ENCODE results near the gene DTD1.
"Not testable (repeated sequence)": the region's sequence is repeated elsewhere in the genome, so short reads cannot be mapped to it uniquely, and the experiment has no call there.

Gene DTD1

DNA sequence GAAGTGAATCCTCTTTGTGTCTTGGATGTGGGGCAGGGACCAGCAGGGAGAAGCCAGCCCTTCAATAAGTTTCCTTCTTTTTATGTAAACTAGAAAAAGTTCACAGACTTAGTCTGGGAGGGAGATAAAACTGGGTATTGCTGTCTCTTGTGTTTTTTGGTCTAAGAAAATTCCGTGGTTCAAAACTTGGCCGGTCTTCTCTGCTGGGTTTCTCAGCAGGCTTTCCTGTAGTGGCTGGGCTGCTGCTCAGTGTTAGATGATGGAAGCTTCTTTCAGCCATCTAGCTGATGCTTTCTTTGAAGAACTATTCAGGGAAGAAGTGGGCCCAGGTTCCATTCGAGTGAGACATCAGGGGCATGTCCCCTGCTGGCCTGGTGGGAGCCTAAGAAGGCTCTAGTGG is 155.0 kb downstream of the DTD1 start:
- DNase-seq (ENCODE audit: low read depth), result no peak

DNA sequence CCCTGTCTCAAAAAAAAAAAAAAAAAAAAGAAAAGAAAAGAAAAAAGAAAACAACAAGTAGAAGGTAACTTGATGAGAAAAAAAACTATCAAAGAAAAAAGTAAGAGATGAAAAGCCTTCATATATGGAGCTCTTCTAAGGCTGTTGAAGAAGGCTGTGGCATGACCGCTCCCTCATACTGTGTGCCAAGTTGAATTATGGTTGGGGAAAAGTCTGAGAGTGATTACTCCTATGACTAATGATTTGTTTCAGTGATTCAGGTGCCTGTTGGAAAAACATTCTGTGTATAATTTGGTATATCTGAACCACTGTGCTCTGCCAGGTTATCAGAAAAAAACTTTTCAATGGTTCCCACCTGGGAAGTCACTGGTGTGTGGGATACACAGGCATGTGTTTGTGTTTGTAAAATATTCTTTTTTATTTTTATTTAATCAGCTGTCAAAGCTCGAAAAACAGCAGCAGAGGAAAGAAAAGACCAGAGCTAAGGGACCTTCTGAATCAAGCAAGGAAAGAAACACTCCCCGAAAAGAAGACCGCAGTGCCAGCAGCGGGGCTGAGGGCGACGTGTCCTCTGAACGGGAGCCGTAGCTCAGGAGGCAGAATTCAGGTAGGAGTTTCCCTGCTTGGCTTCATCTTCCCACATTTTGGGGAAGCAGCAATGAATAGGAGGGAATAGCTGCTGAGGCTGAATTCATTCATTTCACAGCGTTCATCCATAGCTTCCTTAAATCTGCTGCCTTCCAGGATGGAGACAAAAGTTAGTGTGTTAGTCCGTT is 156.0 kb downstream of the DTD1 start:
- DNase-seq (ENCODE audit: low read depth), result no peak

DNA sequence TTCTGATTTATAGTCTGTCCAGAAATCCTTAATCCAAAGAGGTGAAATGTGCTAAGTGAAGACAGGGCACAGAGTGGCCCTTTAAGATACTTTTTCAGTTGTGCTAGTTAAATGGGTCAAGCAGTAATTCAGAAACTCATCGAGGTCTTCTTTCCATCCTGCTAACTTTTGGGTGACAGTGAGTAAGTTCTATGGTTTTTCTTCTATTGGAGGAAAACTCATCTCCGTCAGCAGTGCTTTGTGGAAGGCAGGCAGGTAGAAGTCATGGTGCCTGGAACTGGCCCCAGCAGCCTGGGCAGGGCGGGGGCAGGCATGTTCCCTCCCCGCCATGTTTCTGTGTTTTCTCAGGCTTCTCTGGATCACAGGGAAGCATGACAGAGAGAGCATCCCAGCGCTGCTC is 159.2 kb downstream of the DTD1 start:
- no peak for DNase-seq (ENCODE audit: low read depth)

DNA sequence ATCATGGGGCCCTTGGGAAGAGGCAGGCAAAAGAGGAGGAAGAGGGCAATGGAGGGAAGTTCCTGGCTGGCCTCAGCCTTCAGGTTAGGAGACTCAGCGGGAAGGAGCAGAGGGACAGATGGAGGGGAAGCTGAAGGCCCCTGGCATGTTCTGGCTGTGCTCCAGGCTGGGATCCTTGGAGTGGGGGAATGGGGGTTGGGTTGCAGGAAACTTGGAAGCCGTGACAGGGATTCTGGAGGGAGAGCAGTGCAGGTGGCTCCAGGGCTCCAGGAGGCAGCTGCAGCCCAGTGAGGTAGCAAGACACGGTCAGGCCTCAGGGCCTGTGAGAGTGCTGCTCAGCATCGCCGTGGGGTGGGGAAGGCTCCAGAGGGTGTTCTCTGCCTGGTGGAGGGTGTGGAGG is 161.1 kb downstream of the DTD1 start:
- DNase-seq (ENCODE audit: low read depth), result no peak

DNA sequence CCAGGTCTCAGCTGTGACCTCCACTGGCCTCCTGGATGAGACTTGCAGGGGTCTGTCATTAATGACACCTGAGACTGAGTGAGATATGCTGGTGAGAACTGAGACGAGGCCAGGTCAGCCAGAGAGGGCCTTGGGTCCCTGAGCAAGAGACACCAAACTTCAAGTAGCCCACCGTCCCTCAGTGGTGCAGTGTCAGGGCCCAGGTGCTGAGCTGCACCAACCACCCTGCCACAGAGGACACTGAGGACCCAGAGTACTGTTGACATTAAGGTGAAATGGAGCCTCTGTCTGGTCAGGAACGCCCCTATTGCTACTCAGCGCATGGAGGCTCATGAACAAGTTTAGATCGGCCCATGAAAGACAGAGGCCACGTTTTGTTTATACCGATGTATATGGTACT is 161.7 kb downstream of the DTD1 start:
- no peak for DNase-seq (ENCODE audit: low read depth)

DNA sequence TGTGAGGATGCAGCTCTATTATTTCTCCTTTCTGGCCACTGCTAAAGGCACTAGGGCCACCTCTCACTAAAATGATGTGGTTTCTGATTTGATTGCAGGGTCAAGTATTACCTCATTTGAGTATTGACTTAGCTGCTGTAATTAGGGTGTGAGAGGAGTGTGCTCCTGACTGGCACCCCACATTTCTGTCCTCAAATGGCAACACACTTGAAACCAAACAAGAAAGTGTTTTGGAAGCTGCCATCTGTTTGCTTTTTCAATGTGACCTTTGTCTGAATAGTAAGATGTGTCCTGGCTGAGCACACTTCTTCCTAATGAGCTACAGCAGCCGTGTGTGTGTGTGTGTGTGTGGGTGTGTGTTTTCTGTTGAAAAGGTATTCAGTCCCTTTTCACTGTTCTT is 162.9 kb downstream of the DTD1 start:
- no peak for DNase-seq (ENCODE audit: low read depth)

DNA sequence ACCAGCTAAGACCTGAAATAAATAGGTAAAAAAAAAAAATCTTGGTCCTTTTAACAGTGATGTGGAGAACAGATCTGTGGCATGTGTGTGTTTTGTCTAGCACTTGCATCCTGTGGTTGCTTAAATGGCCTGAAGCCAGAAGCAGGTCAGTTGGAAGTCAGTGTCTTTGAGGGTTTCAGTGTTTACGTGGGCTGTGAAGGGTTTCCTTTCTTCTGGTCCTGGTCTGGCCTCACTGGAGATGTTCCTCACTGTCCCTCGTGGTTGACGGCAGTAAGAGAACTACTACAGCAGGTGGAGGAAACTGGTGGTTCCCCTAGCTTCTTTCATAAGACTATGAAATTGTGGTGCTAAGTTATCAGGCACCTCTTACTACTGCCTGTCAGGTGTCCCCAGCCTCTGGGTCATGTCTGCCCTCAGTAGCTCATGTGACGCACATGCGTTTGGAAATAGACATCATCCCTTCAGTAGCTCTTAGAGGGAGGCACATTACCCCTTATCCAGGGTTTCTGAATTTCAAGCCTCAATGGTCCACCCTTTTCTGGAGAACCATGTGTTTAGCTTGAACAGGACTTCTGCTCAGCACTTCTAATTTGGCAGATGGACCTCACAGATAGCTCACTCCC is 166.3 kb downstream of the DTD1 start:
- DNase-seq (ENCODE audit: low read depth), result no peak

DNA sequence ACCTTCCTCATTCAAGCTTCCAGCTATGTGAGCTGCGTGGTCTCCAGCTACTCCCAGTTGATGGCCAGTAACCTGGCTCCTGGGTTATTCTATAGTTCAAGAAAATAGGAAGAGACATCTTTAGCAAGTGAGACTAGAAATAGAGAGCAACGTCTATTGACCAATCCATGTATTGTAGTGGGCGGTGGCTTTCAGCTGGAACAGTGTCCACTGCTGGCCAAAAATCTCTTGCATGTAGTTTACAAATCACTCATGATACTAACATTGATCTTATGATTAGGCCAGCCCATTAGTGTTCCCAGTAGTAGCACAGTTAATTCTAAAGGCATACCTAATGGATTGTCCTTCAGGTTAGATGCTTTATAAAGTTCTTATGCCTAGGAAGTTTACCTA is 166.8 kb downstream of the DTD1 start:
- DNase-seq (ENCODE audit: low read depth), result no peak

DNA sequence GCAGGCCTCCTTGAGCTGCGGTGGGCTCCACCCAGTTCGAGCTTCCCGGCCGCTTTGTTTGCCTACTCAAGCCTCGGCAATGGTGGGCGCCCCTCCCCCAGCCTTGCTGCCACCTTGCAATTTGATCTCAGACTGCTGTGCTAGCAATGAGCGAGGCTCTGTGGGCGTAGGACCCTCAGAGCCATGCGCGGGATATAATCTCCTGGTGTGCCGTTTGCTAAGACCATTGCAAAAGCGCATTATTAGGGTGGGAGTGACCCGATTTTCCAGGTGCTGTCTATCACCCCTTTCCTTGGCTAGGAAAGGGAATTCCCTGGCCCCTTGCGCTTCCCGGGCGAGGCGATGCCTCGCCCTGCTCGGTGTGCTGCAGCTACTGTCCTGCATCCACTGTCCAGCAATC is 173.0 kb downstream of the DTD1 start:
- DNase-seq (ENCODE audit: low read depth), result not testable (repeated sequence)

DNA sequence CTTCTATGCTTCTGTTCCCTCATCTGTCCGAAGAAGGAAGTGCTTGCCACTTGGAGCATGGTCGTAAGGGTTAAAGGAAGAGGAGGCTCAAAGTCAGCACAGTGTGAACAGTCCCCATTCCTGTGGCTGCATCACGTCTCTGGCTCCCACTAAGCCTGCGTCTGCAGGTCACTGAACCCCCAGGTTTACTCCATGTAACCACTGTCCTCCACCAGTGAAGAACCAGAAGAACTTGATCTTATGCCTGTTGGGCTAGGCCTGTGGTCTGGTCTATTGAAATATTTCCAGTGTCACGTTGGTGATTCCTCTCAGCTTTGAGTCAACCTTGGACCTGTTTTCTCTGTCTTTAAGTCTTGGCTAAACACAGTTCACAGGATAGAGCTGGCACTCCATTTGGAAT is 179.8 kb downstream of the DTD1 start:
- no peak for DNase-seq (ENCODE audit: low read depth)

DNA sequence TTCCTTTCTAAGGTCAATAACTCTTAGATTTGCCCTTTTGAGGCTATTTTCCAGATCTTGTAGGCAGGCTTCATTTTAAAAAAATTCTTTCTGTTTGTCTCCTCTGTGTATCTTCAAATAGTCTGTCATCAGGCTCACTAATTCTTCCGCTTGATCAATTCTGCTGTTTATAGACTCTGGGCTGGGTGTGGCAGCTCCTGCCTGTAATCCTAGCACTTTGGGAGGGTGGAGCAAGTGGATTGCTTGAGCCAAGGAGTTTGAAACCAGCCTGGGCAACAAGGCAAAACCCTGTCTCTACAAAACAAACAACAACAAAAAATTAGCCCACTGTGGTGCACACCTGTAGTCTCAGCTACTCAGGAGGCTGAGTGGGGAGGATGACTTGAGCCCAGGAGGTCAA is 185.7 kb downstream of the DTD1 start:
- no peak for DNase-seq (ENCODE audit: low read depth)

DNA sequence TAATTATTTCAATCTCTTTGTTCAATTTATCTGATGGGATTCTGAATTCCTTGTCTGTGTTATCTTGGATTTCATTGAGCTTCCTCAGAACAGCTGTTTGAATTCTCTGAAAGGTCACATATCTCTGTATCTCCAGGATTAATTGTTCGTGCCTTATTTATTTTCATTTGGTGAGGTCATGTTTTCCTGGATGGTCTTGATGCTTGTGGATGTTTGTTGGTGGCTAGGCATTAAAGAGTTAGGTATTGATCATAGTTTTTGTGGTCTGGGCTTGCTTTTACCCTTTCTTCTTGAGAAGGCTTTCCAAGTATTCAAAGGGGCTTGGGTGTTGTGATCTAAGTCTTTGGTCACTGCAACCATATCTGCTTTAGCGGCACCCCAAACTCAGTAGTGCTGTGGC is 186.4 kb downstream of the DTD1 start:
- no peak for DNase-seq (ENCODE audit: low read depth)

DNA sequence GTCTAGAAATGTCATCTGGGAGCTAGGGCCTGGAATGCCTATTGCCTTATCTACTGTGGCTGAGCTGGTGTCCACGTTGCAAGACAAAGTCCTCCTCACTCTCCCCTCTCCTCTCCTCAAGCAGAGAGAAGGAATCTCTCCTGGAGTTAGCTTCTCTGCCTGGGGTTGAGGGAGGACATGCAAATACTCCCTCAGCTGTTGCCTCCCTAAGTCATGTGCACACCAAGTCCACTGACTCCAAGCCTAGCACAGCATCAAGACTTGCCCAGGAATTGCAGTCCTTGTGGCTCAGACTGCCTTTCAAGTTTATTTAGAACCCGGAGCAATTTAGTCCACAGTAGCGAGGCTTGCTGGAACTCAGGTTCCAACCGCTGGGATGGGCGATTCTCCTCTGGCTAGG is 187.8 kb downstream of the DTD1 start:
- no peak for DNase-seq (ENCODE audit: low read depth)

DNA sequence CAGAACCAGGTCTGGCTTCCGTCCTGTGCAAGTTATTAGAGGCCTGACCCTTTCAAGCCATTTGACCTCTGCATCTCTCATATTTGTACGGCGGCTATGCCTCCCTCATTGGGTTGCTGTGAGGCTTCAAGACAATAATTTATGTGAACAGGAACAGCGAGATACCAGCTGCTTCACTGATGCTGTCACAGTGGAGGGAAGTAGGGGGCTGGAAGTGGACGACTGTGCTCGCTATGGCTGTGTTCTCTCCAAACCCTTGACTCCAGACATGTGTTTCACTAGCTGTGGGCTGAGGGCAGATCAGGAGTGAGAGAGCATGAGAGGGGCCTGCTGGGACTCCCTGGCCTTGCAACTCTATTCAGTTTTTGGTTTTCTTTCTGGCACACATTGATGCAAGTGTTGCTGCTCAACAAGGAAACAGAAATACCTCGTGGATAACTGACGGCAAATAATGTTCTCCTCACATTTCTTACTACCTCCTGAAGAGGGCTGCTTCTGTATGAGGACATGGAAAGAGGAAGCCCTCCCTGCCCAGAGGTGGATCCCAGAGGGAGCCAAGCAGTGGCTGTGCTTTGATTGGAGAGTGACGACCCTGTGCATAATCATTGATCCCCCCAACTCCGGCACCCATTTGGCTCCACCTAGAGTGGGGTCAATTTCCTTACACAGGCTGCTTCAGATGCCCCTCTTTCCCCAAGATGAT is 191.0 kb downstream of the DTD1 start:
- no peak for DNase-seq (ENCODE audit: low read depth)

DNA sequence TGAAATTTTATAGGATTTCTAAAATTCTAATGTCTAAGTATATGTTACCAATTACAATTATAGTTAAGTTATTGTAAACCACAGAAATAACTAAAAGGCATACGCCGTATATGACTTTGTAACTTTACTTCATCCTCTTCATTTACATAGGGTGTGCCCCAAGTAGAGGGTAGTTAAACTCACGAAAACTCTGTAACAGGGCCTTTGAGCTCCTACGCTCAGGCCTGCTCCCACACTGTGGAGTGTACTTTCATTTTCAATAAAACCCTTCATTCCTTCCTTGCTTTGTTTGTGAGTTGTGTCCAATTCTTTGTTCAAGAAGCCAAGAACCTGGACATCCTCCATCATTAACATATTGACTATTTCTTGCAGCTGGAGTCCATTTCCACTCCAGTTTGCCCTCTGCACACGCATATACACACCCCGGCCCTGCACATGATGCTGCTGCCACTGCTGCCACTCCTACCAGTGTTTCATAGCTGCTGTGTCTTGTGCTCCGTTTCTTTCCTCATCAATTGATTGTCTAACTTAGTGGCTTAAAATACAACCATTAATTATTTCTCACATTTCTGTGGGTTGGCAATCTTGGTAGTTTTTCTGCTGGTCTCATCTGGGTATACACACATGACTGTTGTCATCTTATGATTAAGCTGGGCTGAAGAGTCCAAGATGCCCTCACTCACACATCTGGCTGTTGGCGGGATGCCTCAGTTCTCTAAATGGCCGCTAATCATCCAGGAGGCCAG is 192.7 kb downstream of the DTD1 start:
- no peak for DNase-seq (ENCODE audit: low read depth)

DNA sequence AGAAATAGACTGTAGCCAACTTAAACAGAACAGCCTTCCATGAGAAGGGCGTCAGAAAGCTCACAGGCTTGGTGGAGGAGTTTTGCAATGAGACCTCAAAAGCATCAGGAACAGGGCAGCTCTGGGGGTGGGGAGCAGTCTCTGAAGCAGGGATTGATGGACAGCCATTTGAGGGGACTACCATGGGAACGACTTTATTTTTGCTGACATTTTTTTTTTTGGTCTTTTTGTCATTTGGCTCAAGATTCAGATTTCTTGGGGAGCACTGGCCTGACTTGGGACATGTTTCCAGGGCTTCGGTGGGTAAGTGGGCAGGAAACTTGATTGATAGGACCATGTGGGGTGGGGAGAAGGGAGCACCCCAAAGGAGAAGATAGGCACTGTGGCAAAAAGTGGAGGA is 193.7 kb downstream of the DTD1 start:
- DNase-seq (ENCODE audit: low read depth), result no peak

DNA sequence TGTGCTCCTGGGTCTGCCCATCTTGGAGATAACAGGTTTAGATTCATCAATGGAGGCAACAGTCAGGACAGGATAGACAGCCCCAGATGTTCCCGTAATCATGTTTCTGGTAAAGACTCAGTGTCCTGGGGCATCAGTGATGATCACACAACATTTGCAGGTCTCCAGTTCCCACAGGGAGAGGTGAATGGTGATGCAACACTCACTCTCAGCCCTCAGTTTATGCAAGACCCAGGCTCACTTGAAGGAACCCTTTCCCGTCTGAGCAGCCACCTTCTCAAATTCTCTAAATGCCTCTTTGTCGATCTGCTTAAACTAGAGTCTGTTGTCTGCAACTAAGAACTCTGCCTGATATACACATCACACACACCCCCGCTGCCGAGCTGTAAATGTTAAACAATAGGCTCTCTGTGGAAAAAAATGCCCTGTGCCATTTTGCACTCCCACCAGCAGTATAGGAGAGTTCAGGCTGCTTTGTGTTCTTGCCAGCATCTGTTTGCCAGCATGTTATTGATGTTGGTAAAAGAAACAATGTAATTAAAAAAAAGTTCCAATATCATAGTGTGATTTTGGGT is 195.6 kb downstream of the DTD1 start:
- no peak for DNase-seq (ENCODE audit: low read depth)

DNA sequence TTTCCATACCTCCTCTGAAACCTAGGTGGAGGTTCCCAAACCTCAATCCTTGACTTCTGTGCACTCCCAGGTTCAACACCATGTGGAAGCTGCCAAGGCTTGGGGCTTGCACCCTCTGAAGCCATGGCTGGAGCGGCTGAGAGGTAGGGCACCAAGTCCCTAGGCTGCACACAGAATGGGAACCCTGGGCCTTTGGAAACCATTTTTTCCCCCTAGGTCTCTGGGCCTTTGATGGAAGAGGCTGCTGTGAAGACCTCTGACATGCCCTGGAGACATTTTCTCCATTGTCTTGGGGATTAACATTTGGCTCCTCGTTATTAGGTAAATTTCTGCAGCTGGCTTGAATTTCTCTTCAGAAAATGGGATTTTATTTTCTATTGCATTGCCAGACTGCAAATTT is 199.2 kb downstream of the DTD1 start:
- not testable (repeated sequence) for DNase-seq (ENCODE audit: low read depth)

DNA sequence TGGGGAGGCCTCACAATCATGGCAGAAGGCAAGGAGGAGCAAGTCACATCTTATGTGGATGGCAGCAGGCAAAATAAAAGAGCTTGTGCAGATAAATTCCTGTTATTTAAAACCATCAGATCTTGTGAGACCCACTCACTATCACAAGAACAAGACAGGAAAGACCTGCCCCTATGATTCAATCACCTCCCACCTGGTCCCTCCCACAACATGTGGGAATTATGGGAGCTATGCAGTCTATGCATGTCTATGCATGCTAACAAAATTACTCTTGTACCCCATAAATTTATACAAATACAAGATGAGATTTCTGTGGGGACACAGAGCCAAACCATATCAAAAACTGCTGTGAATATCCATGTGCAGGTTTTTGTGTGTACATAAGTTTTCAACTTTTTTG is 200.2 kb downstream of the DTD1 start:
- no peak for DNase-seq (ENCODE audit: low read depth)

DNA sequence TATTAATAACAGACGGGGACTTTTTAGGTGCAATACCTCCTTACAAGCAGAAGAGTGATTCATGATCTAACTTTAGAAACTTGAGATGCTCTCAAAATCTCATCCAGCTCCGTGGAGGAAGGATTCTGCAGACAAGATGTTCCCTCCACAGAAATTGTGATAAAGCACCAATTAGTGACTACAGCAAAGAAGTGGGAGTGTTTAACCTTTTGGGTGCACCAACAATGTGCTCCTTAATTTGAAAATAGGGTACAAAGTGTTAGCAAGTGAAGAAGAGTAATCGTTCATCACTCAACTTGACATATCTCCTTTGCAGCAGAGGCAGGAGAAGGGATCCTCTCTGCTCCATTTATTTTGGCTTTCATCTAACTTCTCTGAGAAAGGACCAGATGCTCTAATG is 202.9 kb downstream of the DTD1 start:
- DNase-seq (ENCODE audit: low read depth), result no peak

DNA sequence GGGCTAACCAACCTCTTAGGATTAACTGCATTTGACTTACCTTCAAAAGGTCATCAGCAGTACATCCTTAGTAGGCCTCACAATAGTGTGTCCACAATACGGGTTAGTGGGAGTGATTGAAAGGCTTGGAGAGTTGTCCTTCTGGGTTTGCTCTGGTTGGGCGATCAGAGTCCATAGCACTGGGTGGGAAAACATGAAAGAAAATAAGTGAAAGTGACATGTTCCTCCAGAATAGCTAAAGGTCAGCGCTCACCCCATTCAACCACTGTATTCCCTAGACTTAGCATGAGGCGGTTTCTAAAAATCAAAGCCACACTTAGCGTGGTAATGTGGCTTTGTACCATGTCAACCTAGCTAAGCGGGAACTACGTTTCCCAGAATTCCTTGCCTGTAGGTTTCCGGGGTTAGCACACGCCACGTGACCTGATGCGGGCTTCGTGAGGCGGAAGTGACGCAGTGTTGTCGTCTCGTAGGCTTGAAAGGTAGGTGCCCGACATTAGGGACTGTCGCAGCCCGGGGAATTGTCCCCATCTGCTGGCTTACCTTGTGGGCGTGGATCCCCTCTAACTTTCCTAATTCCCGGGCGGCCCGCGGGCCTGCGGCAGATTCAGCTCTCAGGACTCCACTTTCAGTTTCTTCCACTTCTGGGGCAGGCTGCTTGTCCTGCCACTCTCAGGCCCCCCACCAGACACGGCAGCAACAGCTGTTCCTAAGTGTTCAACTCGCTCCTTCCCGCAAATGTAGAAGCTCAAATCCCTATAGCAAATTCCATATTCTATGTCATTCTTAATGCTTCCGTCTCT is 206.0 kb downstream of the DTD1 start:
- peak; percentile 79 for DNase-seq (ENCODE audit: low read depth)

DNA sequence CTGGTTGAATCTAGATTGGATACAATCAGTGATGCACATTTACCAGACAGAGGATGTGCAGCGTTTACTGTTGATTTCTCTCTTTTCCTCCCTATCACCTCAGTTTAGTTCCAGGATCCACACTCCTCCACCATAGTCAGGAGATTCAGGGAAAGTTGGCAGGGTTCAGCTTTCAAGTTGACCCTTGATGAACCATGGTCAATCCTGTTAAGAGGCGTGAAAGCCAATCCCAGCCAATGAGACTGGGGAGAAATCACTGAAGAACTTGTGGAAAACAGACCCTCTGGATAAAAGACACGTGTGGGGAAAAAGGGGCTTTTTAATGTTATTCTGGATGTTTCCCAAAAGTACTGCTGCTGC is 206.6 kb downstream of the DTD1 start:
- DNase-seq (ENCODE audit: low read depth), result no peak
